Measurements from ENCODE around the gene ISYNA1.

The ISYNA1 gene

GRCh38 chr19:18433015-18433691 is 4.8 kb downstream of the ISYNA1 start:
- DNase-seq (ENCODE audit: low read depth in 1 of 2, low spot score in 1 of 2), result no peak

- DNase-seq (ENCODE audit: low read depth in 1 of 2, low spot score in 1 of 2), result no peak
Observed at GRCh38 chr19:18432275-18433014, 5.5 kb downstream of the ISYNA1 start.

- no peak for DNase-seq (ENCODE audit: low read depth in 1 of 2, low spot score in 1 of 2)
Observed at GRCh38 chr19:18431351-18432197, 6.4 kb downstream of the ISYNA1 start.

- no peak for DNase-seq (ENCODE audit: low read depth in 1 of 2, low spot score in 1 of 2)
Observed at GRCh38 chr19:18430417-18431144, 7.4 kb downstream of the ISYNA1 start.

- no peak for DNase-seq (ENCODE audit: low read depth in 1 of 2, low spot score in 1 of 2)
Observed at GRCh38 chr19:18429717-18430416, 8.1 kb downstream of the ISYNA1 start.

- DNase-seq (ENCODE audit: low read depth in 1 of 2, low spot score in 1 of 2), result peak; percentile 68 to 69
Observed at GRCh38 chr19:18428787-18429674, 8.9 kb downstream of the ISYNA1 start.

GRCh38 chr19:18428173-18428786 is 9.7 kb downstream of the ISYNA1 start:
- DNase-seq (ENCODE audit: low read depth in 1 of 2, low spot score in 1 of 2), result no peak

- no peak for DNase-seq (ENCODE audit: low read depth in 1 of 2, low spot score in 1 of 2)
Observed at GRCh38 chr19:18427743-18428113, 10.2 kb downstream of the ISYNA1 start.

GRCh38 chr19:18427080-18427742 is 10.7 kb downstream of the ISYNA1 start:
- DNase-seq (ENCODE audit: low read depth in 1 of 2, low spot score in 1 of 2), result no peak

GRCh38 chr19:18426416-18426767 is 11.5 kb downstream of the ISYNA1 start:
- no peak for DNase-seq (ENCODE audit: low read depth in 1 of 2, low spot score in 1 of 2)

- no peak for DNase-seq (ENCODE audit: low read depth in 1 of 2, low spot score in 1 of 2)
Observed at GRCh38 chr19:18425515-18426415, 12.2 kb downstream of the ISYNA1 start.

- no peak for DNase-seq (ENCODE audit: low read depth in 1 of 2, low spot score in 1 of 2)
Observed at GRCh38 chr19:18424890-18425514, 12.9 kb downstream of the ISYNA1 start.

GRCh38 chr19:18424122-18424889 is 13.6 kb downstream of the ISYNA1 start:
- no peak for DNase-seq (ENCODE audit: low read depth in 1 of 2, low spot score in 1 of 2)

- no peak for DNase-seq (ENCODE audit: low read depth in 1 of 2, low spot score in 1 of 2)
Observed at GRCh38 chr19:18423258-18424020, 14.5 kb downstream of the ISYNA1 start.

GRCh38 chr19:18422530-18423191 is 15.3 kb downstream of the ISYNA1 start:
- no peak for DNase-seq (ENCODE audit: low read depth in 1 of 2, low spot score in 1 of 2)

All from activated T-helper 1 cell treated with anti-CD3 and anti-CD28 coated beads, Interleukin-2, amount 50 U/mL, for 16 hours (primary cell).